GM19395 (cell line): ENCODE measurements around the gene NPHS1.
"Not testable (repeated sequence)": the region's sequence is repeated elsewhere in the genome, so short reads cannot be mapped to it uniquely, and the experiment has no call there.

Source experiments
- ATAC-seq: cut with Tn5 transposase; IDR thresholded peaks from one replicate; pipeline ENCODE4 v1.9.1; 2021; ENCODE audit warnings: mild to moderate bottlenecking, moderate library complexity; ENCODE audit not compliant: unreplicated experiment

Gene NPHS1, protein sequence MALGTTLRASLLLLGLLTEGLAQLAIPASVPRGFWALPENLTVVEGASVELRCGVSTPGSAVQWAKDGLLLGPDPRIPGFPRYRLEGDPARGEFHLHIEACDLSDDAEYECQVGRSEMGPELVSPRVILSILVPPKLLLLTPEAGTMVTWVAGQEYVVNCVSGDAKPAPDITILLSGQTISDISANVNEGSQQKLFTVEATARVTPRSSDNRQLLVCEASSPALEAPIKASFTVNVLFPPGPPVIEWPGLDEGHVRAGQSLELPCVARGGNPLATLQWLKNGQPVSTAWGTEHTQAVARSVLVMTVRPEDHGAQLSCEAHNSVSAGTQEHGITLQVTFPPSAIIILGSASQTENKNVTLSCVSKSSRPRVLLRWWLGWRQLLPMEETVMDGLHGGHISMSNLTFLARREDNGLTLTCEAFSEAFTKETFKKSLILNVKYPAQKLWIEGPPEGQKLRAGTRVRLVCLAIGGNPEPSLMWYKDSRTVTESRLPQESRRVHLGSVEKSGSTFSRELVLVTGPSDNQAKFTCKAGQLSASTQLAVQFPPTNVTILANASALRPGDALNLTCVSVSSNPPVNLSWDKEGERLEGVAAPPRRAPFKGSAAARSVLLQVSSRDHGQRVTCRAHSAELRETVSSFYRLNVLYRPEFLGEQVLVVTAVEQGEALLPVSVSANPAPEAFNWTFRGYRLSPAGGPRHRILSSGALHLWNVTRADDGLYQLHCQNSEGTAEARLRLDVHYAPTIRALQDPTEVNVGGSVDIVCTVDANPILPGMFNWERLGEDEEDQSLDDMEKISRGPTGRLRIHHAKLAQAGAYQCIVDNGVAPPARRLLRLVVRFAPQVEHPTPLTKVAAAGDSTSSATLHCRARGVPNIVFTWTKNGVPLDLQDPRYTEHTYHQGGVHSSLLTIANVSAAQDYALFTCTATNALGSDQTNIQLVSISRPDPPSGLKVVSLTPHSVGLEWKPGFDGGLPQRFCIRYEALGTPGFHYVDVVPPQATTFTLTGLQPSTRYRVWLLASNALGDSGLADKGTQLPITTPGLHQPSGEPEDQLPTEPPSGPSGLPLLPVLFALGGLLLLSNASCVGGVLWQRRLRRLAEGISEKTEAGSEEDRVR (N-terminal part only)

GRCh38 chr19:35852029-35852780, at the start of gene NPHS1:
Gene NPHS1 (minus strand): TSS chr19:35852504. CDS start chr19:35851837, 667 bp downstream.
- no peak for ATAC-seq

DNA sequence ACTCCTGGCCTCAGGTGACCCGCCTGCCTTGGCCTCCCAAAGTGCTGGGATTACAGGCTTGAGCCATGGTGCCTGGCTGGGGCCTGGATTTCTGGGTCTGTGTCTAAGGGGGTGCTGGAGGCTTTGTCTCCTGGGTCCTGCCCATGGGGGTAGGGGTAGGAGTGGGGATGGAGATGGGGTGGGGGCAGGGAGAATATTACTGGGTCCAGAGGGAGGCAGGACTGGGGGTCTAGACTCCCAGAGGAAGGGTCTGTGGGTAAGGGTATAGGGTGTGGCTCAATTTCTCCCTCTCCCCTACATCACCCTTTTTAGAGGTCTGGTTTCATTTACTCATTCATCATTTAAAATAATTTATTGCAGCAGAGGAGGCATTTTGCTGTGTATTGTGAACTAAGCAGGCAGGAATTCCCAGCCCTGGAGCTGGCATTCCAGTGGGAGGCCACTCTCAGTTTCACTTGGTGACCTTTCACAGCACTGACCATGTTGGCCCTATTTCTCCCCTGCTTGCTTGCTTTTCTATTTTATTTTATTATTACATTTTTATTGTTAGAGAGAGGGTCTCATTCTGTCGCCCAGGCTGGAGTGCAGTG, 48.8 kb upstream of the NPHS1 start:
- no peak for ATAC-seq

DNA sequence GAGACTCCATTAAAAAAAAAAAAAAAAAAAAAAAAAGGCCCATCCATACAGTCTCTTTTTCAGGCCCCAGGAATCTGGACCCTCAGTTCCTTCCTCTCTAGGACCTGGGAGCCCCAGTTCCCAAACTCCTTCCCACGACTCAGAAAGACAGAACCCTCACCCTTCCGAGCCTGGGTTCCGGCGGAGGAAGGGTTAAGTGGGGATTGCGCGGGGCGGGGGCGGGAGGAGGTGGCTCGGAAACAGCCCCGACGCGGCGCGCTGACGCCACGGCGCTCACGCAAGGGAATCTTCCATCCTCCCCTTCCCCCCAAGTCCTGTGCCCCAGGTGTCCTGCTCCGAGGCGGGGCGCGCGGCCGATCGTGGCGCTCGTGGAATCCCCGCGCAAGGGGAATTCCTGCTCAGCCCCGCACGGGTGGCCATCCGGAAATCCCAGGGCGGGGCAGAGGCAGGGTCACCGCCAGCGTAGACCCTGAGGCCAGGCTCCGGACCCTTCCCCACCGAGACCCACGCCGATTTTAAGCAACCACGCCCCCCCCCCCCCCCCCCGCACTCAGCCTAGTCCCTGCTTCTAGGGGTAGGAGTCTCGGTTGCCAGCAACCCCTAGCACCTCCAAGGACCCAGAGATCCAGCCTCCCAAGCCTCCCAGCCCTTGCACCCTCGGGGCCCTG, 47.4 kb upstream of the NPHS1 start:
- ATAC-seq, result peak; percentile 52

- ATAC-seq, result no peak
Measured at GRCh38 chr19:35898499-35898809, 46.1 kb upstream of the NPHS1 start.

DNA sequence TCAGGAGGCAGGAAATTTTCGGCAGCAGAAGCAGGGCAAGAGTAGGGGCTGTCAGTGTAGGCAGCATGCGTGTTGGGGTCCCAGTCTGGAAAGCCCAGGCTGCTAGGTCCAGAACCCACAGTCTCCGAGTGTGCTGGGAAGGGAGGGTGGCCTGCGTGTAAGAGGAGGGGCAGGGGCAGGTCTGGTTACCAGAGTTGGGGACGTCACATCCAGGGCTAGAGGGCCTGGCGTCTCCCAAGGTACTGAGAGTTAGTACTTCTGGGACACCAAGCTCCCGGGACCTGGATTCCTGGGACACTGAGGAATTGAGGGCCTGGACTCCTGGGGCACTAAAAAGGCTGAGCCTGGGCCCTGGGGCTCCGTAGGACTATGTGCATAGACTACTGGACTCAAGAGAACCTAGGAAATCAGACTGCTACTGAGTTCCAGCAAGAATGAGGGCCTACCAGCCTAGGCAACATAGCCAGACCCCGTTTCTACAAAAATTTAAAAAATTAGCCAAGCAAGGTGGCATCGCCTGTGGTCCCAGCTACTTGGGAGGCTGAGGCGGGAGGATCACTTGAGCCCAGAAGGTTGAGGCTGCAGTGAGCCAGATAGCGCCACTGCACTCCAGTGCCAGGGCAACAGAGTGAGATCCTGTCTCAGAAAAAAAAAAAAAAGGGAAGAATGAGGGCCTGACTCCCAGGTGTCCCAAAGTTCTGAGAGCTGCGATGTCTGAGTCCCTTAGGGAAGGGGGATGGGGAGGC, 45.6 kb upstream of the NPHS1 start:
- ATAC-seq, result no peak

GRCh38 chr19:35896643-35897040, 44.3 kb upstream of the NPHS1 start:
- ATAC-seq, result no peak

DNA sequence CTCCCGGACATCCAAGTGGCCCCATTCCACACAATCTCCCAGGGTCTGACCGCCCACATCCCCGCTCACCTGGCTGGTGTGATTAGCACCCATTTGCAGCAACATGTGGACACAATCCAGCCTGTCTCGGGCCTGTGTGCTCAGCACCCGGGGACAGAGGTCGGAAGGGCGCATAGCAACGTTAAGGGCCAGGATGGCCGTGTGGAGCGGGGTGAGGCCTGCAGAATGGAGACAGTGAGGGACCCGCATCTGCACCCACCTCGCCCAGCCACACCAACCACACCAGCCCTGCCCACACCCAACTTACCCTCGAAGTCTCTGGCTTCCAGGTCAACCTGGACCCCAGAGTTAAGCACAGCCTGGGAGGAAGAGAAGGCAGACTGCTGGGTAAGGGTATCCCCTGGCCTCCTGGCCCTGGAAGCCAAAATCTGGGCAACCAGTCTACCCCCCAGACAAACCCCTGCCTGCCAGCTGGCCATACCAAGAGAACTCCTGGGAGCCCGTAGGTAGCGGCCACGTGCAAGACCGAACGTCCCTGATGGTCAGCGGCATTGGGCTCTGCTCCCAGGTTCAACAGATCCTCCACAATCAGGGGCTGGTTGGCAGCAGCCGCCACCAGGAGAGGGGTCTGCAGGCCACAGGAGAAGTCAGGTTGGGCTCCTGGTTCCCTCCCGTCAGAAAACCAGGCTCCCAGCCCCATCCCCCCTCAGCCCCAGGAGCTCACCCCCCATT, 43.8 kb upstream of the NPHS1 start:
- ATAC-seq, result no peak

- ATAC-seq, result no peak
Measured at GRCh38 chr19:35894342-35894741, 42.0 kb upstream of the NPHS1 start.

- not testable (repeated sequence) for ATAC-seq
Measured at GRCh38 chr19:35891819-35892218, 39.5 kb upstream of the NPHS1 start.

GRCh38 chr19:35890113-35890650, 37.9 kb upstream of the NPHS1 start:
- ATAC-seq, result no peak

GRCh38 chr19:35889370-35890112, 37.2 kb upstream of the NPHS1 start:
- no peak for ATAC-seq

- no peak for ATAC-seq
Measured at GRCh38 chr19:35888398-35888797, 36.1 kb upstream of the NPHS1 start.

GRCh38 chr19:35887197-35887596, 34.9 kb upstream of the NPHS1 start:
- no peak for ATAC-seq

DNA sequence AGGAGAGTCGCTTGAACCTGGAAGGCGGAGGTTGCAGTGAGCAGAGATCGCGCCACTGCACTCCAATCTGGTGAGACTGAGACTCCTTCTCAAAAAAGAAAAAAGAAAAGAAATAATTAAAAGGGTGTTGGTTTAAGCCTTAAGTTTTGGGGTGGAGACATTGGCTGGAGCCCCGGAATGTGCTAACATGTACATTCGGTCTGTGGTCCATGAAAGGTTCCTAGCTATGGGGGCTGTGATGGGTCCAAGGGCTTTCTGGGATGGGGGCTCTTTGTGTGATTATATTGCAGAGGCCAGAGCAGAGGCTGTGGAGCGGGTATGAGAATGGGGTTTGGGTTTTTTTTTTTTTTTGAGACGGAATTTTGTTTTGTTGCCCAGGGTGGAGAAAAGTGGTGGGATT, 33.6 kb upstream of the NPHS1 start:
- no peak for ATAC-seq

DNA sequence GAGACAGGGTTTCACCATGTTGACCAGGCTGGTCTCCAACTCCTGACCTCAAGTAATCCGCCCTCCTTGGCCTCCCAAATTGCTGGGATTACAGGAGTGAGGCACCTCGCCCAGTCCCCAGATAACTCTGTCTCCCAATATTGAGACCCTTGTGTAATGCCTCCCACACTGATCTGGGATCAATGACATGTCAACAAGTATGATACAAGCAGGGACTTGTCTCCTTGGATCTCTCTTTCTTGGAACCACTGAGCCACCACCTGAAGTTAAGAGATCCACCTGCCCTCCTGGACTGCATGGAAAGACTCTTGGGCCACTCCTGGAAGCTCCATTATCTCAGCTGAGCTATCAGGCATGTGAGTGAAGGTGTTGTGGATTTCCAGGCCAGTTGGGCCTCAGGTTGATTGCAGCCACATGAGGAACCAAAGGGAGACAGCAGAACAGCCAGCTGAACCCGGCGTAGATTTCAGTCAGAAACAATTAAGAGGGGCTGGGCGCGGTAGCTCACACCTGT, 33.0 kb upstream of the NPHS1 start:
- no peak for ATAC-seq

DNA sequence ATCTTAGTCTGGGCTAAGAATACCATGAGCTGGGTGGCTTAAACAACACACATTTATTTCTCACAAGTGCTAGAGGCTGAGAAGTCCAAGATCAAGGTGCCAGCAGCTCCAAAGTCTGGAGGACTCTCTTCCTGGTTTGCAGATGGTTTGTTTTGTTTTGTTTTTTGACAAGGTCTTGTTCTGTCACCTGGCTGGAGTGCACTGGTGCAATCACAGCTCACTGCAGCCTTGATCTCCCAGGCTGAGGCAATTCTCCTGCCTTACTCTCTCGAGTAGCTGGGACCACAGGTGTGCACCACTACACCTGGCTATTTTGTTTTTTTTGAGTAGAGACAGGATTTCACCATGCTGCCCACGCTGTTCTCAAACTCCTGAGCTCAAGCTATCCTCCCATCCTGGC, 31.6 kb upstream of the NPHS1 start:
- no peak for ATAC-seq

GRCh38 chr19:35882114-35882832, 30.0 kb upstream of the NPHS1 start:
- ATAC-seq, result no peak
